ENCODE results near the gene ANKS1B. TPM values are rescaled to one million over a fixed set of nuclear protein-coding genes. Genes with fewer than 3 reads are reported as not detected.
A peak's percentile ranks its signal among the peaks of the same experiment; 100 is the strongest.
"Not testable (repeated sequence)": the region's sequence is repeated elsewhere in the genome, so short reads cannot be mapped to it uniquely, and the experiment has no call there.

The ANKS1B gene
- total RNA-seq, 1 donor from 2014 or later: 5.6 TPM

DNA sequence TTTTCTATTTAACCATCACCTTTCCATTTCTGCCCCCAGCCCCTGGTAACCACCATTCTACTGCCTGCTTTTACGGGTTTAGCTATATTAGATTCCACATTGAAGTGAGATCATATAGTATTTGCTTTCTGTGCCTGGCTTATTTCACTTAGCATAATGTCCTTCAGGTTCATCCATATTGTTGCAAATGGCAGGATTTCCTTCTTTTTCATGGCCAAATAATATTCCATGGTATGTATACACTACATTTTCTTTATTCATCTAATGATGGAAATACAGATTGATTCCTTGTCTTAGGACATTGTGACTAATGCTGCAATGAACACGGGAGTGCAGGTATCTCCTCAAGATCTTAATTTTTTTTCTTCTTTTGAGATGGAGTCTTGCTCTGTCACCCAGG lies 1137.5 kb downstream of the ANKS1B start:
- H3K4me1 Mint-ChIP-seq: peaks cover 5% of the 10 kb centered on the region
- no peaks in the 10 kb centered on the region for H3K36me3 Mint-ChIP-seq (ENCODE audit: low read depth)
- no peaks in the 10 kb centered on the region for H3K27me3 Mint-ChIP-seq (ENCODE audit: low read depth)
- H3K9me3 Mint-ChIP-seq: no peaks in the 10 kb centered on the region
- TF ChIP-seq, protein P1, sequence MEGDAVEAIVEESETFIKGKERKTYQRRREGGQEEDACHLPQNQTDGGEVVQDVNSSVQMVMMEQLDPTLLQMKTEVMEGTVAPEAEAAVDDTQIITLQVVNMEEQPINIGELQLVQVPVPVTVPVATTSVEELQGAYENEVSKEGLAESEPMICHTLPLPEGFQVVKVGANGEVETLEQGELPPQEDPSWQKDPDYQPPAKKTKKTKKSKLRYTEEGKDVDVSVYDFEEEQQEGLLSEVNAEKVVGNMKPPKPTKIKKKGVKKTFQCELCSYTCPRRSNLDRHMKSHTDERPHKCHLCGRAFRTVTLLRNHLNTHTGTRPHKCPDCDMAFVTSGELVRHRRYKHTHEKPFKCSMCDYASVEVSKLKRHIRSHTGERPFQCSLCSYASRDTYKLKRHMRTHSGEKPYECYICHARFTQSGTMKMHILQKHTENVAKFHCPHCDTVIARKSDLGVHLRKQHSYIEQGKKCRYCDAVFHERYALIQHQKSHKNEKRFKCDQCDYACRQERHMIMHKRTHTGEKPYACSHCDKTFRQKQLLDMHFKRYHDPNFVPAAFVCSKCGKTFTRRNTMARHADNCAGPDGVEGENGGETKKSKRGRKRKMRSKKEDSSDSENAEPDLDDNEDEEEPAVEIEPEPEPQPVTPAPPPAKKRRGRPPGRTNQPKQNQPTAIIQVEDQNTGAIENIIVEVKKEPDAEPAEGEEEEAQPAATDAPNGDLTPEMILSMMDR (conservative IDR thresholded peaks at IDR 0.05): no peak
- DNase-seq (ENCODE audit: low read depth, low spot score): no peak
- no peak overlapping the region for H3K4me3 Mint-ChIP-seq
- no peak overlapping the region for H3K27ac Mint-ChIP-seq (ENCODE audit: unreplicated experiment)

DNA sequence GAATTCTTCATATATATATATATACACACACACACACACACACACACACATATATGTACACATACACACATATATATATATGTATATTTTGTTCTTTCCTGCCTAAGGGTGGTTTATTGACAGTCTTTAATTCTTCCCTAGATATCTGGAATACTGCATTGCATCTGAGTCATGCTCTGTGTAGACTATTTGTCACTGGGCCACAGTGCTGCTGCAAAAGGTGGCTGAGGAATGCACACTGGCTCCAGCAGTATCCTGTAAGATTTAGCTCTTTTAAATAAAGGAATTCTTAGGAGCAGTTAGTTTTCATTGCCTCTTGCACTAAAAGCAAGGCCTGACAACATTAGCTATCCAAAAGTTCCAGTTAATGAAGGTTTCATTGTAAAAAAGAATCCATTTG lies 1138.8 kb downstream of the ANKS1B start:
- H3K9me3 Mint-ChIP-seq: no peaks in the 10 kb centered on the region
- no peak for DNase-seq (ENCODE audit: low read depth, low spot score)
- no peak overlapping the region for H3K4me3 Mint-ChIP-seq
- H3K27ac Mint-ChIP-seq (ENCODE audit: unreplicated experiment): no peak overlapping the region
- no peaks in the 10 kb centered on the region for H3K36me3 Mint-ChIP-seq (ENCODE audit: low read depth)
- TF ChIP-seq, protein P1 (conservative IDR thresholded peaks at IDR 0.05): no peak
- peaks cover 5% of the 10 kb centered on the region for H3K4me1 Mint-ChIP-seq
- H3K27me3 Mint-ChIP-seq (ENCODE audit: low read depth): no peaks in the 10 kb centered on the region

DNA sequence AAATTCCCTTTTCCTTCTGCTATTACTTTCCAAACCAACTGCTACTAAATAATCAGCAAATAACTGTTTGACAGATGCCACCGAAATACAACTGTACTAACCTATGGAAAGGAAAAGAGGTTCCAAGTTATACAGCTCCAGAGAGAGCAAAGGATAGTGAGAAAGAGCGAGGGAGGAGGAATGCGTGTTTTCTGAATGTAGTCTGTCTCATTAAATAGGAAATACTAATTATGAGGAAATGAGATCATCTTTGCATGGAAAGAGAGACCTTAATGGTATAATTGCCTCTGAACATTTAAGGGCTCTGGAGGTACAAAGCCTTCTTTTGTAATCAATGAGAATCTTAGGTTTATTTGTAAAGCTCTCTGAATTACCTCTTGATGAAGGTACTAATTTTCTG lies 1144.4 kb downstream of the ANKS1B start:
- H3K9me3 Mint-ChIP-seq: no peaks in the 10 kb centered on the region
- H3K27ac Mint-ChIP-seq (ENCODE audit: unreplicated experiment): no peak overlapping the region
- TF ChIP-seq, protein P1 (conservative IDR thresholded peaks at IDR 0.05): no peak
- H3K4me3 Mint-ChIP-seq: no peak overlapping the region
- H3K27me3 Mint-ChIP-seq (ENCODE audit: low read depth): peaks cover 8% of the 10 kb centered on the region
- H3K4me1 Mint-ChIP-seq: no peaks in the 10 kb centered on the region
- H3K36me3 Mint-ChIP-seq (ENCODE audit: low read depth): no peaks in the 10 kb centered on the region
- no peak for DNase-seq (ENCODE audit: low read depth, low spot score)

DNA sequence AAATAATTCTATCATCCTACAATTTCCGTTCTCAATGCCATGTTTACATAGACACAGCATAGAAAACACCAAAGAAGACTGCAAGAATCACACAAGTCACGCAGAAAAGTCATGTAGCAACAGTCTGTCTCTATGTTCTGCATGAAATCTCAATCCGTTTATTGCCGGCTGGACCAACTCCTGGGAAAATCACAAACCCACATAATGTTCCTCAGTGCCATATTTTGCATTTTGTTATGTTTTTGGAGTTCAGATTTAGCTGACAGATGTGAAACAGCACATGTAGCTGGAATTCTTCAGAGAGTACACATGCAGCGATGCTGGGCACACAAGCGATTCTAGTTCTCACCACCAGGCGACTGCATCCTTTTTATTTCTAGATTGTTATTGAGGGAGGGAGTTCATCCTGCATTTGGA lies 1146.5 kb downstream of the ANKS1B start:
- Mint-ChIP-seq H3K9me3 (no peaks in the 10 kb centered on the region), H3K4me1 (no peaks in the 10 kb centered on the region), H3K27ac (ENCODE audit: unreplicated experiment) (no peak overlapping the region), H3K27me3 (ENCODE audit: low read depth) (peaks cover 8% of the 10 kb centered on the region), H3K4me3 (no peak overlapping the region), H3K36me3 (ENCODE audit: low read depth) (no peaks in the 10 kb centered on the region)
- TF ChIP-seq, protein P1 (conservative IDR thresholded peaks at IDR 0.05): peak; percentile 52
- DNase-seq (ENCODE audit: low read depth, low spot score): no peak

DNA sequence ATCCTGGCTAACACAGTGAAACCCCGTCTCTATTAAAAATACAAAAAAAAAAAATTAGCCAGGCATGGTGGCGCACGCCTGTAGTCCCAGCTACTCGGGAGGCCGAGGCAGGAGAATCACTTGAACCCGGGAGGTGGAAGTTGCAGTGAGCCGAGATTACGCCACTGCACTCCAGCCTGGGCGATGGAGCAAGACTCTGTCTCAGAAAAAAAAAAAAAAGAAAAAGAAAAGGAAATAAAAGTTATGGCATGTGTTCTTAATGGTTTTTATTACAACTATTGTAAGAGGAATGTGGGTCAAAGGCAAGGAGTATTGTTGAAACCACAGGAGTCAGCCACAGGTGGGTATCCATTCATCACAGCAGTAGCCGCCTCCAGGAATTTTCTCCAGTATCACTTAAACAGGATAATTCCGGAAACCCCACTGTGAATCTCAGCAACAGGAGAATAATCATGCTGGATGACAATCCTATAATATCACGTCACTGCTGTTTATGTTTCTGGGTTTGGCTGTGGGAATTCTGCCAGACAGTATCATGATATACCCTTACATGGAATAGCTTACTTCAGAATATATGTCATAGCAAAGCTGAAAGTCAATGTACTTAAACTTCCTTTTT lies 1147.5 kb downstream of the ANKS1B start:
- not testable (repeated sequence) for H3K4me3 Mint-ChIP-seq; H3K4me1 Mint-ChIP-seq; H3K27me3 Mint-ChIP-seq (ENCODE audit: low read depth); H3K27ac Mint-ChIP-seq (ENCODE audit: unreplicated experiment); DNase-seq (ENCODE audit: low read depth, low spot score); H3K36me3 Mint-ChIP-seq (ENCODE audit: low read depth); H3K9me3 Mint-ChIP-seq

DNA sequence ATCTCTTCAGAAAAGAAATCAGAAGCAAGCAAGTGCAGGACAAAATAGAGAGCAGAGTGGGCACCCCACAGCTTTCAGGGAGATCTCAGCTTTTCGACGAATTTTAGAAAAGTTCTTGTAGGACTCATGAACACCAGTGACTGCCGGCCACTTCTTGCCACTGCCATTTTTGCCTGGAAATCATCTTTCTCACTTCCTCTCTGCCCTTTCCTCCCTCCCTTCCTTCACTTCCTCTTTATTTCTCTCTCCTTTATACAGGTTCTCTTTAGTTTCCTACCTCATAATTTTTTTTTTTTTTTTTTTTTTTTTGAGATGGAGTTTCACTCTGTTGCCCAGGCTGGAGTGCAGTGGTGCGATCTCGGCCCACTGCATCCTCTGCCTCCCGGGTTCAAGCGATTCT lies 1154.1 kb downstream of the ANKS1B start:
- H3K27ac Mint-ChIP-seq (ENCODE audit: unreplicated experiment): no peak overlapping the region
- DNase-seq (ENCODE audit: low read depth, low spot score): no peak
- TF ChIP-seq, protein P1 (conservative IDR thresholded peaks at IDR 0.05): no peak
- H3K36me3 Mint-ChIP-seq (ENCODE audit: low read depth): no peaks in the 10 kb centered on the region
- H3K9me3 Mint-ChIP-seq: no peaks in the 10 kb centered on the region
- H3K27me3 Mint-ChIP-seq (ENCODE audit: low read depth): no peaks in the 10 kb centered on the region
- H3K4me1 Mint-ChIP-seq: no peaks in the 10 kb centered on the region
- H3K4me3 Mint-ChIP-seq: no peak overlapping the region
